ENCODE measurements around the gene MRPL53.
A peak's percentile ranks its signal among the peaks of the same experiment; 100 is the strongest.

- TF ChIP-seq CTCF (IDR thresholded peaks at IDR 0.05), result peak; percentile 76 to 96 (median 90)
- peak in 2 of 3 donors; percentile 62 to 64 for TF ChIP-seq POLR2A (IDR thresholded peaks at IDR 0.05)
Measured at GRCh38 chr2:74482801-74483674, 10.6 kb upstream of the MRPL53 start, which contains the start of the genes CCDC142 and TTC31.

Data from body of pancreas (tissue), 4 donors.